Urinary bladder (tissue), 4 donors: ENCODE data around the gene HRG. TPM values are rescaled to one million over a fixed set of nuclear protein-coding genes. Genes with fewer than 3 reads are reported as not detected.
"Not testable (repeated sequence)": the region's sequence is repeated elsewhere in the genome, so short reads cannot be mapped to it uniquely, and the experiment has no call there.

Source experiments
- DNase-seq: peaks from one replicate; pipeline ENCODE4 v3.0.0-alpha.2; 2015; ENCODE audit errors: extremely low spot score
- H3K27ac ChIP-seq: one replicate; pipeline ENCODE4 v1.5.1; 2013; ENCODE audit warnings: low read depth, mild to moderate bottlenecking, moderate library complexity
- H3K36me3 ChIP-seq: one replicate; pipeline ENCODE4 v1.6.1; 2013; ENCODE audit warnings: mild to moderate bottlenecking, moderate library complexity; ENCODE audit not compliant: insufficient read depth
- H3K4me1 ChIP-seq: one replicate; pipeline ENCODE4 v1.6.1; 2013; ENCODE audit warnings: mild to moderate bottlenecking, moderate library complexity; ENCODE audit not compliant: insufficient read depth
- H3K4me3 ChIP-seq: one replicate; pipeline ENCODE4 v1.5.1; 2013; ENCODE audit warnings: low read depth, low read length
- WGBS: extraction: QIAGEN DNeasy Blood & Tissue Kit; methylation state at CpG from one replicate; pipeline ENCODE4 v1.1.7; 2013; 5-methylcytosine and 5-hydroxymethylcytosine counted together
- polyA plus RNA-seq: library from polyadenylated mRNA; stranded (reverse); fragments of 200-250 nt; gene quantifications from one replicate; pipeline ENCODE4 v1.2.3, GENCODE V29; 2013
- total RNA-seq: library from RNA; depleted of rRNA; stranded (reverse); fragments of >200 nt; gene quantifications from one replicate; pipeline ENCODE4 v1.2.3, GENCODE V29; 2014
- donor health status: healthy with polysubstance abuse.
- donor health status: healthy.

Gene HRG
- total and polyA plus RNA-seq, 2 donors = 0.46 TPM; not detected in 1

GRCh38 chr3:186679151-186679550 lies 13.3 kb downstream of the HRG start:
- 70% methylated on average over 1 of the region's 1 CpG for WGBS

GRCh38 chr3:186680869-186681268 lies 15.1 kb downstream of the HRG start:
- DNase-seq = no peak
- no peaks in the 10 kb centered on the region for H3K36me3 ChIP-seq
- H3K27ac ChIP-seq = no peak overlapping the region
- no peak overlapping the region for H3K4me3 ChIP-seq
- WGBS = 90% methylated on average over 1 of the region's 1 CpG
- no peaks in the 10 kb centered on the region for H3K4me1 ChIP-seq

More at GRCh38 chr3:186679151-186679550, 13.3 kb downstream of the HRG start:
- no peaks in the 10 kb centered on the region for H3K4me1 ChIP-seq
- no peak for DNase-seq
- H3K4me3 ChIP-seq = no peak overlapping the region
- H3K27ac ChIP-seq = no peak overlapping the region
- no peaks in the 10 kb centered on the region for H3K36me3 ChIP-seq

DNA sequence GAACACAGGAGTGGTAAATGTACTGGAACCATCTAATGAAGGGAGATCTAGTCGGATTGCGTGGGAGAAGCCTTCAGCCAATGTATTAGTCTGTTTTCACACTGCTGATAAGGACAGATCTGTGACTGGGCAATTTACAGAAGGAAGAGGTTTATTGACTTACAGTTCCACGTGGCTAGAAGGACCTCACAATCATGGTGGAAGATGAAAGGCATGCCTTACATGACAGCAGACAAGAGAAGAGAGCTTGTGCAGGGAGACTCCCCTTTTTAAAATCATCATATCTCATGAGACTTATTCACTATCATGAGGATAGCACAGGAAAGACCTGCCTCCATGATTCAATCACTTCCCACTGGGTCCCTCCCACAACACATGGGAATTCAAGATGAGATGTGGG lies 17.0 kb downstream of the HRG start:
- DNase-seq = no peak
- Histone ChIP-seq H3K27ac (no peak overlapping the region), H3K4me3 (no peak overlapping the region), H3K4me1 (no peaks in the 10 kb centered on the region), H3K36me3 (no peaks in the 10 kb centered on the region)
- WGBS = 61% methylated on average over 3 of the region's 3 CpGs

DNA sequence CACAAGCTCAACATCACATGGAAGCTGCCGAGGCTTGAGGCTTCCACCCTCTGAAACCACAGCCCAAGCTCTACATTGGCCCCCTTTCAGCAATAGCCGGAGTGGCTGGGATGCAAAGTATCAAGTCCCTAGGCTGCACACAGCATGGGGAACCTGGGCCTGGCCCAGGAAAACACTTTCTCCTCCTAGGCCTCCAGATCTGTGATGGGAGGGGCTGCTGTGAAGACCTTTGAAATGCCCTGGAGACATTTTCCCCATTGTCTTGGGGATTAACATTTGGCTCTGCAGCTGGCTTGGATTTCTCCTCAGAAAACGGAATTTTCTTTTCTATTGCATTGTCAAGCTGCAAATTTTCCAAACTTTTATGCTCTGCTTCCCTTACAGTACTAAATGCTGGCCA lies 18.2 kb downstream of the HRG start:
- no peaks in the 10 kb centered on the region for H3K36me3 ChIP-seq
- H3K4me1 ChIP-seq = no peaks in the 10 kb centered on the region
- H3K4me3 ChIP-seq = no peak overlapping the region
- no peak overlapping the region for H3K27ac ChIP-seq
- 77% methylated on average over 3 of the region's 3 CpGs for WGBS
- no peak for DNase-seq

GRCh38 chr3:186686475-186686874 lies 20.7 kb downstream of the HRG start:
- WGBS = 80% methylated on average over 2 of the region's 2 CpGs

DNA sequence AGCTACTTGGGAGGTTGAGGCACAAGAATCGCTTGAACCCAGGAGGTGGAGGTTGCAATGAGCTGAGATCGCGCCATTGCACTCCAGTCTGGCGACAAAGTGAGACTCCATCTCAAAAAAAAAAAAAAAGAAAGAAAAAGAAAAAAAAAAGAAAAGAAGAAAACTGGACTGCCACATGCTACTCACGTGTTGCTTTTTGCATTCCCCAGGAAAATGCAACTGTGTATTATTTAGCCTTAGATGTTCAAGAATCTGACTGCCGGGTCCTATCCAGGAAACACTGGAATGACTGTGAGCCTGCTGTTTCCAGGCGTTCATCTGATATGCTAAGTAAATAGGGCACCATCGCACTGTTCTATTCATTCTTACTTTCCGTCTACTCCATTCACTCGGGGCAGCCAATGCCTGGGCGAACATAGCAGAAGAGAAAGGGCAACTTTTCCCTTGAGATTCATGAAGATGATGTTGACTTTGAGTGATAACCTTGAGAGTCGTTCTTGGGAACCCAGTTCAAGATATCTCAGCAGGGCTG lies 21.4 kb downstream of the HRG start:
- no peak overlapping the region for H3K27ac ChIP-seq
- WGBS = 84% methylated on average over 12 of the region's 12 CpGs
- DNase-seq = no peak
- no peaks in the 10 kb centered on the region for H3K36me3 ChIP-seq
- H3K4me1 ChIP-seq = no peaks in the 10 kb centered on the region
- H3K4me3 ChIP-seq = no peak overlapping the region

More at GRCh38 chr3:186686475-186686874, 20.7 kb downstream of the HRG start:
- not testable (repeated sequence) for DNase-seq, H3K36me3 ChIP-seq, H3K27ac ChIP-seq, H3K4me1 ChIP-seq, H3K4me3 ChIP-seq

DNA sequence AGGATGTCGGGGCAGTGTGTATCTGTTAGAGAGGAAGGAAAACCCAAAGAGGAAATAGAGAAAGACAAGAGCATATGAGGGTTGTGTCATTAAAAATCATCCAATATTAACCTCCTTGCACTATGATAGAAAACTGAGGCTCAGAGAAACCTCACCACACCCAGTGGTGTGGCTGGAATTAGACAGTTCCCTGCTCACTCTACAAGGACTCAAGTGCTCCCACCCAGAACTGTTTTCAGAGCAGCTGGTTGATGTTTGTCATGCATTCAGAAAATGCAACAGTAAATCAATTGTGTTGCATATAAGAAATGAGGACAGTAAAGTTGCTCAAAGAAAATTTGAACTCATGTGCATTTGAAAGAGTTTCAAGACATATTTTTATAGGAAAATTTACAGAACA lies 24.5 kb downstream of the HRG start:
- DNase-seq, H3K27ac ChIP-seq, H3K36me3 ChIP-seq, H3K4me1 ChIP-seq, H3K4me3 ChIP-seq: not testable (repeated sequence)
- WGBS = 93% methylated on average over 1 of the region's 1 CpG

DNA sequence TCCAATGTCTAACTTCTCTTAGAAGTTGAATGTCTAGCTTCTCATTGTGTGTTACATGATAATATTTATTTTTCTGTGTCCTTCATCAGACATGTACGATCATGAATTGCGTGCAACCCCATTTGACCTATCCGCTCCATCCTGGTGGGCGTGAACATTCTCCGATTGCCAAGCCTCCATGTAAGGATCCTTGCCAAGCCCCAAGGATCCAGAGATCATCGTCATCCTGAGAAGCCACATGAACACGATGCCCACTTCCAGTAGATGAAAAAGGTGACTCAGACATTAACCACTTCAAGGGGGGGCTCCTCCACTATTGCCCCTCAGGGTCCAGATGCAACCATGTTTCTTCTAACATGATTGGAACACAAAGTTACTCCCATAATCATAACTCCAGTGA lies 25.9 kb downstream of the HRG start:
- no peak overlapping the region for H3K4me3 ChIP-seq
- H3K4me1 ChIP-seq = no peaks in the 10 kb centered on the region
- H3K36me3 ChIP-seq = no peaks in the 10 kb centered on the region
- H3K27ac ChIP-seq = no peak overlapping the region
- 92% methylated on average over 7 of the region's 7 CpGs for WGBS
- DNase-seq = no peak

DNA sequence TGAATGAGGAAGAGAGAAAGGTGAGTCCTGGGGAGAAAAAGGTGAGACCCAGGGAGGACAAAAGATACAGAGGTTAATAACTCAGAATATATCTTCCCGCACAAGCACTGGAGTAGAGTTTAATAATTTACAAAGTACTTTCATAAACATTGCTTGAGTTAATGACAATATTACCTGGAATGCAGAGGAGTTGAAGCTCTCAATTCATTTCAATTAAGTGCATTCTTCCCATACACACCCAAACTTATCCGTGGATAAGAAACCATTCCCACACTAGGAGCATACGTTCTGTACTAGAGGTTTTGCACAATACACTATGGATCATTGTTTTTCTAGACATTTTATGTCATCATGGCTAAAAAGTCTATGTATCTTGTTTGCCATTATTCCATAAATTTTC lies 28.0 kb downstream of the HRG start:
- 83% methylated on average over 3 of the region's 3 CpGs for WGBS
- Histone ChIP-seq H3K4me1 (no peaks in the 10 kb centered on the region), H3K36me3 (no peaks in the 10 kb centered on the region), H3K27ac (no peak overlapping the region), H3K4me3 (no peak overlapping the region)
- DNase-seq = no peak

DNA sequence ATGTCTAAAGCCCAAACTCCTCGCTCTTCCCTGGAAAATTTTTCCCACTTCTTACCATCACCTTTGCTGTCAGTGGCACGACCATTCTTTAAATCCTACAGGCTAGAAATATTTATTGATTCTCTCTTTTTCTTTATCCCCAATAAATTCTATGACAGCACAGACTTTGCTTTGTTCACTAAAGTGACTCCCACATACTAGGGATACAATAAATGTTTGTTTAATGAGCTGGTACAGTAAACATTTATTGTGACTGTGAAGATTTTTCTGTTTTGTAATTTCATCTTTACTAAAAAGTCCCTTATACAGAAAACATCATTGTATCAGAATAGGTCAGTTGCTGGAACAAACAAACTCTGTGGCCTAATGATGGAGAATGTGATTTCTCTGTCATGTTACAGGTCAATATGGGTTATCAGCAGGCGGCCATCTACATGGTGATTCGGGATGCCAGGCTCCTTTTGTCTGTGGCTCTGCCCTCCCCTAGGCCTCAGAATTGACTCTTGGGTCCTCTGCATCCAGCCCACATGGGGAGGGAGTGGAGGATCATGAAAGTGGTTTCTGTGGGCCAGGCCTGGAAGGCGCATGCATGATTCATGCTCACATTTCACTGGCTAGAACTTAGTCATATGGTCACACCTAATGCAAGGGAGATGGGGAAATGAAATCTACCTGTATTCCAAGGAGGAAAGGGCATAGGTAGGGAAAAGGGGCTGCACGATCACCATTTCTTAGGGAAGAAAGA lies 28.6 kb downstream of the HRG start:
- DNase-seq = no peak
- Histone ChIP-seq H3K36me3 (no peaks in the 10 kb centered on the region), H3K27ac (no peak overlapping the region), H3K4me1 (no peaks in the 10 kb centered on the region), H3K4me3 (no peak overlapping the region)
- WGBS = 78% methylated on average over 6 of the region's 6 CpGs

- no peak for DNase-seq
- no peaks in the 10 kb centered on the region for H3K4me1 ChIP-seq
- H3K36me3 ChIP-seq = no peaks in the 10 kb centered on the region
- 91% methylated on average over 2 of the region's 2 CpGs for WGBS
- no peak overlapping the region for H3K27ac ChIP-seq
- H3K4me3 ChIP-seq = no peak overlapping the region
Measured at GRCh38 chr3:186696522-186696921, 30.7 kb downstream of the HRG start.

GRCh38 chr3:186697510-186697909 lies 31.7 kb downstream of the HRG start:
- no peak overlapping the region for H3K27ac ChIP-seq
- WGBS = 95% methylated on average over 4 of the region's 4 CpGs
- no peaks in the 10 kb centered on the region for H3K36me3 ChIP-seq
- H3K4me3 ChIP-seq = no peak overlapping the region
- no peaks in the 10 kb centered on the region for H3K4me1 ChIP-seq
- DNase-seq = no peak

GRCh38 chr3:186700267-186700666 lies 34.5 kb downstream of the HRG start:
- Histone ChIP-seq H3K4me1 (no peaks in the 10 kb centered on the region), H3K36me3 (no peaks in the 10 kb centered on the region), H3K27ac (no peak overlapping the region), H3K4me3 (no peak overlapping the region)
- WGBS = 85% methylated on average over 3 of the region's 3 CpGs
- no peak for DNase-seq

GRCh38 chr3:186702451-186702850 lies 36.6 kb downstream of the HRG start:
- not testable (repeated sequence) for H3K4me1 ChIP-seq, H3K4me3 ChIP-seq, DNase-seq, H3K36me3 ChIP-seq, H3K27ac ChIP-seq
